HG03095 (cell line): Measurements from ENCODE around the gene TPD52L1.
"Not testable (repeated sequence)": the region's sequence is repeated elsewhere in the genome, so short reads cannot be mapped to it uniquely, and the experiment has no call there.

Experiments
- ATAC-seq: cut with Tn5 transposase; IDR thresholded peaks from one replicate; pipeline ENCODE4 v1.9.1; 2021; ENCODE audit warnings: moderate library complexity; ENCODE audit not compliant: unreplicated experiment

TPD52L1 gene

DNA sequence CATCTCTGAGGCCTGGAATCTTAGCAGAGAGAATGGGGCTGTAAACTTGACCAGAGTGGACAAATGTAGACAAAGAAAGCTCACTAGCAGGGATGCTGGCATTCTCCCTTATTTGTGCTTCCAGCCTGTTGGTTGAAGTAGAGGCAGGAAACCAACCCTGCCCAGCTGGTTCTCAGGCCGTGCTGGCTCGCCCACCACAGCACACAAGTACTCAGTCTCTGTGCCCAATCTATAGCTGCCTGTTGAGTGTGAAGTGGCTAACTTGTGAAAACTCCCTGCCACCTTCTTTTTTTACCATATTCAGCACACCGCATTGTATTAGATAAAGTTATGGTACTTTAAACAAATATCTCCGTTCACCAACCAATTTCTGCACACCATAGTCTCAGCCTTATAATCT lies 110.9 kb downstream of the TPD52L1 start:
- no peak for ATAC-seq

DNA sequence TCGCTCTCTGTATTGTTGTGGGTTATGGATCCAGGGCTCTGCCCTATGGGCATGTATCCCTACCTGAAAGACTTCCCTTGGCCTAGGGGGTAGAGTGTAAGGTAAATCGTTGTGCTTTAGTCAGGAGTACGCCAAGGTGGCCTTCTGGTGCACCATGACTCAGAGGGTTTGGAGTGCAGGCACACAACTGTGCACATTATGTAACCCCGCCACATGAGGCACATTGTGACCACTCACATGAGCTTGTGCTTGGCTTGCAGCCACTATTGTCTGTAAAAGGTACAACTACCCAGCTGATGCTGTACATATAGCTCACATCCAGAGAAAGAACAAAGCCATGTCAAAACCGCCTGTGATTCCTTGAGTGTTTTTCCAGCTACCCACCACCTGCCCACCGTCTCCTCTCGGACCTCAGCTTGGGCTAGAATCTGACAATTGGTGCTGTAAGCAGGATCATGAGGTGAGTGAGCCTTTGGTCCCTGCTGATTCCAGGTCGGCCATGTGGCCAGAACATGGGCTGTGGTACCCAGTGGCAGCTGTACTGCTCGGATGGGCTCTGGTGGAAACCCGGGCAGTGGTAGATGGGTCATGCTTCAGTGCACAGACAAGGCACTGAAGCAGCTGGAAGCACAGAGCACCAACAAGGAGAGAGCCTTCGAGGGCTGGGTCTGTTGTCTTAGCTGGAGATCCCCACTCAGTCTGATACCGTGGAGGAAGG lies 114.4 kb downstream of the TPD52L1 start:
- ATAC-seq = no peak

DNA sequence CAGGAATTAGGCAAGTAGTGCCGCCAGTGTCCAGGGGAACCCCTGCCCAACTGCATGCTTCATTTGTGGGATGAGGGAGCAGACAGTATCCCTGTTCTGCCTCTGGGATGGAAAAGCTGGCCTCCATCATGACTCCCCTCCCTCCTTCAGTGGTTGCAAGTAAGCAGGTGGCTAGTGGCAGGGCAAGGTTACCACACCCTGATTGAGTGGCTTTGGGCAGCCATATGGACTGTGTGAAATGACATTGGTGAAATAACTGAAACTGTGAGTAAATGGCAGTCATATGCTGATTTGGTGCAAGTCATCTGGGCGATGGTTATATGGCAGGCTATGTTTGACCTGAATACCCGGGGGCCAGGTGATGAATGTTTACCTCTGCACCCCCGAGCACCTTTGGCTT lies 115.2 kb downstream of the TPD52L1 start:
- ATAC-seq = no peak

DNA sequence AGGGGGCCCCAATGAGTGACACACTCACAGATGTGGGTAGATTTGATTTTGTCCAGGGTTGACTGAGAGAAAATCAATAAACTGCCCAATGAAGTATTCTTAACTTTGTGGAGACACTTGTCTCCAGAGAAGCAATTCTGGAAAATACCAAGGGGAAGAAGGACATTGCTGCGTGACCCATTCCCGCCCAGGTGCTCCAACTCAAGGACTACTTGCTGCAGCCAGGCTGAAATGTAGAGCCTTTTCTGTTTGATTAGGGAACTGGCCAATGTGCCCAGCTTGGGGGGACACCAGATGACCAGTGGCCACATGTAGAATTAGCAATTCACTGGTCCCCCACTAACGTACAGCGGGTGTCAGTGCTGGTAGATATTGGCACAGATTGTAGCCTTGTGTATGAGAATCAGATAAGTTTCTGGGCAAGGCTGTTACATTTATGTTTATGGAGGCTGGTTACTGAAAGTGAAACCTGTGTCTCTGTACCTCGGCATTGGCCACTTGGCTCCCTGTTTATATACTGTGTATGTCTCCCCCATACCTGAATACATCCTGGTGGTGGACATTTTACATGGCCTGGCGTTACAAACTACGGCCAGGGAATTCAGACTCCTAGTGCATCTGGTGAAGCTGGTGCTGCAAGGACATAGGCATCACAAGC lies 115.9 kb downstream of the TPD52L1 start:
- ATAC-seq = no peak

DNA sequence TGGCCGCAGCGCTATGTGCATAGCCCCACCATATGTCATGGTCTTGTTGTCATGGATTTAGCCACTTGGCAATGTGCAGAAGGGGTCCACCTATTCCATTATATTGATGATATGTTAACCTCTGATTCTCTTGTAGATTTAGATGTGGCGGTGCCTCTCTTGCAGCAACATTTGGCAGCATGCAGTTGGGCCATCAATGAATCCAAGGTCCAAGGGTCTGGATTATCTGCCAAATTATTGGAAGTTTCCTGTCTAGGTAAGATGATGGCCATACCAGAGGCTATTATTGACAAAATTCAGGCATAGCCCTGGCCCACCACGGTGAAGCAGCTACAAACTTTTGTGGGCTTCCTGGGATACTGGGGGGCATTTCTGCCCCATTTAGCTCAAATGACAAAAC lies 116.8 kb downstream of the TPD52L1 start:
- no peak for ATAC-seq

DNA sequence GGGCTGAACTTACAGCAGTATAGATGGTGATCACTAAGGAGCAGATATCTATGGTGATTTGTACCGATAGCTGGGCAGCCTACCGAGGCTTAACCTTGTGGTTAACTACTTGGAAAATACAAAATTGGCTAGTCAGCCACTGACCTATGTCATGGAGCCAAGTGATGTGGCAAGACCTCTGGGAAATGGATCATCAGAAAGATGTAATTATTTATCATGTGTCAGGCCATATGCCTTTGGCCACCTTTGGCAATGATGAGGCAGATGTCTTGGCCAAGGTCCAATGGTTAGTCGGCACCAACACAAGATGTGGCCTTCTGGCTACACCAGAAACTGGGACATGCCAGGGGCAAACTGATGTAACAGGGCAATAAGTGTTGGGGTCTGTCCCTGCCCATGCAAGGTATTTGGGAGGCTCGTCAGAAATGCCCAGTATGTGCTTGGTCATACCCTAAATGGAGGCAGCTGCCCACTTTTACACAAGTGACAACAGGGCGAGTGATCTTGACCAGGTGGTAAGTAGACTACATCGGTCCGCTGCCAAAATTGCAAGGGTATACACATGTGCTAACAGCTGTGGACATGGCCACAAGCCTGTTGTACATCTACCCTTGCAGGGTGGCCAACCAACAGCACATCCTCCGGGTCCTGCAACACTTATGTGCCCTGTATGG lies 118.0 kb downstream of the TPD52L1 start:
- ATAC-seq = no peak

DNA sequence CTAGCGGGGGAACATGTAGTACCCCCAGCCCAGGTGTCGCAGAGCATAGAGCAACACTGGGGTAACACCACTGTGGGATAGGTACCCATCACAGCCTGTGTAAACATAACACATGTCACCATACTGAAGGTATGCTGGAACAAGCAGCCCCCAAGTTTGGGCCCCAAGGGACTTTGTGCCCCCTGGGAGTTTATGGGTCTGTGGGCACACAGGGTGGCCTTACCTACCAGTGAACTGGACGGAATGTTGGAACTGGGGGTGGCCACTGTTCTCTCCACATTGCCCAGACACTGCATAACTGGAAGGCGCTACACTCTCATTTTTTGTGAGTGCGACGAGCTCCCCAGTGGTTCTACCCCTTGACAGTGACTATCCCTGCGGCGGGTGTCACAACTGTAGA lies 119.7 kb downstream of the TPD52L1 start:
- ATAC-seq = no peak

DNA sequence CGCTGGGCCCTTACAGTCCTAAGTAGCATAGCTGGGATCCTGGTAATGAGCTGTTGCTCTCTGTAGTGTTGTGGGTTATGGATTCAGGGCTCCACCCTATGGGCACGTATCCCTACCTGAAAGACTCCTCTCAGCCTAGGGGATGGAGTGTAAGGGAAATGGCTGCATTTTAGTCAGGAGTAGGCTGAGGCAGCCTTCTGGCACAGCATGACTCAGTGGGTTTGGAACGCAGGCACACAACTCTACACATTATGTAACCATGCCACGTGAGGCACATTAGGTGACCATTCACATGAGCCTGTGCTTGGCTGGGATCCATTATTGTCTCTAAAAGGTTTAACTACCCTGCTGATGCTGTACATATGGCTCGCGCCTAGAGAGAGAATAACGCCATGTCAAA lies 120.4 kb downstream of the TPD52L1 start:
- ATAC-seq = no peak

DNA sequence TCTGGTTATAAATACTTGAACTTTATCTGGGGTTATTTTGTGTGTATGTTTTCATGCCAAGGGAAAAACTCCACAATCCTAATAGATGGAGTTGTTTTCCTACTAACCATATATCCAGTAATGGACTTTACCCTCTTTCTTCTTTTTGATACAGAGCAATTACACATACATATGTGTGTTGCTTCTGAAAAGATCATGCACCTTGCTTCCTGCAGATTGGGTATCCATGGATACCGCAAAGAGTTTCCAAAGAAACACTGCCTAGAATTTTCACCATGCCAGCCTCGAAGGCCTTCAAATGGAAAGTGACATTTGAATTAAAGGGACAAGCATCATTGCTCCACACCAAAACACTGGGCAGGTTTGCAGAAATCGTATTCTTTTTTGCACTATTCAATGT lies 121.4 kb downstream of the TPD52L1 start:
- ATAC-seq = no peak

DNA sequence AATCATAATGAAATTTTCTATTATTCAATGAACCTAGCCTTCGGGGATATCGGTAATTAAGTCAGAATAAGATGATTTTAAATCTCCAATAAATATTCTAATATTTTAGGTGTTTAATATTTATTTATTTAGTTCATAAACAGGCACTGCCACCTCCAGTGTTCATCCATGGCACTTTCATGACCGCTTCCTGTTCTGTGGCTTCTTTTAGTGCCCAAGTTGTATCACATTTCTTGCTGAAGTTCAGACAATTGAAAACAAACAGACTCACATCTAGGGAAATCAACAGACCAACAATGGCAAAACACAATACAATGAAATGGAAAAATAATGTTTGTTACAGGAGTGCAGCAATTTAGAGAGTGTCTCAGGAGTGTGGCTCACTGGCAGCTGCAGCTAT lies 122.2 kb downstream of the TPD52L1 start:
- no peak for ATAC-seq

DNA sequence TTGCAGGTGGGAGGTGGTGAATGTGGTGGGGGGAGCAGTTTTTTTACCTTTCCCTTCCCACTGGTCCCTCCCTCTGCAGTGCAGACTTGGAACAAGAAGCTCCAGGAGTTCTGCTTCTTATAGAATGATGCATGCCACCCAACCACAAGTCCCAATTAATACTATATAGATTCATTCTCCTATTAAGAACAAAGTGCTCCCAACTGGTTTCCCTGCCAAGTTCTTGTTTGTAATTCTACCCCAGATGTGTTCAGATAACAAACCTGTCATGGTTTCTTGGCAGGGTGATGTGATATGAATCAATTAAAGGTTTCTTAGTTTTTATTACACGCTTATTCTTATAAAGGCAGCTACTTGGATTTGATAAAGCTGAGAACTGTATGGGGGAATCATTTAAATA lies 124.3 kb downstream of the TPD52L1 start:
- ATAC-seq = no peak

DNA sequence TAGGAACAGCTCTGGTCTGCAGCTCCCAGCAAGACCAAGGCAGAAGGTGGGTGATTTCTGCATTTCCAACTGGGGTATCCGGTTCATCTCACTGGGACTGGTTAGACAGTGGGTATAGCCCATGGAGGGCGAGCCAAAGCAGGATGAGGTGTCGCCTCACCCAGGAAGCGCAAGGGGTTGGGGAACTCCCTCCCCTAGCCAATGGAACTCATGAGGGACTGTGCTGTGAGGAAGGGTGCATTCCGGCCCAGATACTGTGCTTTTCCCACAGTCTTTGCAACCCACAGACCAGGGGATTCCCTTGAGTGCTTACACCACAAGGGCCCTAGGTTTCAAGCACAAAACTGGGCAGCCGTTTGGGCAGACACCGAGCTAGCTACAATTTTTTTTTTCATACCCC lies 126.4 kb downstream of the TPD52L1 start:
- no peak for ATAC-seq

DNA sequence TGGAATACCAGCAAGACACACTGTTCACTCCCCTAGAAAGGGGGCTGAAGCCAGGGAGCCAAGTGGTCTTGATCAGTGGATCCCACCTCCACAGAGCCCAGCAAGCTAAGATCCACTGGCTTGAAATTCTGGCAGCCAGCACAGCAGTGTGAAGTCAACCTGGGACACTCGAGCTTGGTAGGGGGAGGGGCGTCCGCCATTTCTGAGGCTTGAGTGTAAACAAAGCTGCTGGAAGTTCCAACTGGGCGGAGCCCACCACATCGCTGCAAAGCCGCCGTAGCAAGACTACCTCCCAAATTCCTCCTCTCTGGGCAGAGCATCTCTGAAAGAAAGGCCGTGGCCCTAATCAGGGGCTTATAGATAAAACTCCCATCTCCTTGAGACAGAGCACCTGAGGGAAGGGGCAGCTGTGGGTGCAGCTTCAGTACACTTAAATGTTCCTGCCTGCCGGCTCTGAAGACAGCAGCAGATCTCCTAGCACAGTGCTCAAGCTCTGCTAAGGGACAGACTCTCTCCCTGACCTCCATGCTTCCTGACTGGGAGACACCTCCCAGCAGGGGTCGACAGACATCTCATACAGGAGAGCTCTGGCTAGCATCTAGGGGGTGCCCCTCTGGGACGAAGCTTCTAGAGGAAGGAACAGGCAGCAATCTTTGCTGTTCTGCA lies 126.9 kb downstream of the TPD52L1 start:
- not testable (repeated sequence) for ATAC-seq

DNA sequence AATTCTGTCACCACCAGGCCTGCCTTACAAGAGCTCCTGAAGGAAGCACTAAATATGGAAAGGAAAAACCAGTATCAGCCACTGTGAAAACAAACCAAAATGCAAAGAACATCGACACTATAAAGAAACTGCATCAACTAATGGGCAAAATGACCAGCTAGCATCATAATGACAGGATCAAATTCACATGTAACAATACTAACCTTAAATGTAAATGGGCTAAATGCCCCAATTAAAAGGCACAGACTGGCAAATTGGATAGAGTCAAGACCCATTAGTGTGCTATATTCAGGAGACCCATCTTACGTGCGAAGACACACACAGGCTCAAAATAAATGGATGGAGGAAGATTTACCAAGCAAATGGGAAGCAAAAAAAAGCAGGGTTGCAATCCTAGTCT lies 128.9 kb downstream of the TPD52L1 start:
- not testable (repeated sequence) for ATAC-seq

DNA sequence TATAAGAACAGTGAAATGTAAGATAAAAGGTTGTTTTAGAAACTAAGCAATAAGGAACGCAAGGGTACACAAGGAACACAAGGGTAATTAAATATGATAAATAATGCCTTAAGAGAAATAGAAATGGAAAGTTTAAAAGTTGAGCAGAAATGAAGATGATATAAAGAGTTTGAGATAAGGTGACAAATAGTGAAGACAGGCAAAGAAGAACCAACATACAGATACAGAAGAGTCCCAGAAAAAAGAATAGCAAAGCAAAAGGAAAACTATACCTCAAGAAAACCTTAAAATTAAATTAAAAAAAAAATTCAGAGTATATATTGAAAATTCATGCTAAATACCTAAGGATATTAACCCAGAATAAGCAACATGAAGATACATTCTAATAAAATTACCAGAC lies 131.8 kb downstream of the TPD52L1 start:
- no peak for ATAC-seq

DNA sequence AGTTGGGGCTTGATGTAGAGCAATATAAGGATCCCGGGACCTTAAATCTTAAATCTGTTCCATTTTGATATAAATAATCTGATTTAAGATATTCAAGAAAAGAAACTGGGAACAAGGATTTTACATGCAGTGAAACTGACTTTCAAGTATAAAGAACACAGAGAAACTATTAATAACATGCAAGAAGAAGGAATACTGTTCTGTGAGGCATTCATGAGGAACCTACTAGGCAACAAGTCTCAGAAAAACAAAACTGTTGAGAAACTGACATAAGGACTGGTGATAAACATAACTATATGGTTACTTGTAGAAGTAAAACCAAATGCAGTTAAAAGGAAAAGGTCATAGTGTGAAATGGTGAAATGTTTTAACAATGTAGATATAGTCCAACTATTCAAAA lies 132.4 kb downstream of the TPD52L1 start:
- no peak for ATAC-seq

DNA sequence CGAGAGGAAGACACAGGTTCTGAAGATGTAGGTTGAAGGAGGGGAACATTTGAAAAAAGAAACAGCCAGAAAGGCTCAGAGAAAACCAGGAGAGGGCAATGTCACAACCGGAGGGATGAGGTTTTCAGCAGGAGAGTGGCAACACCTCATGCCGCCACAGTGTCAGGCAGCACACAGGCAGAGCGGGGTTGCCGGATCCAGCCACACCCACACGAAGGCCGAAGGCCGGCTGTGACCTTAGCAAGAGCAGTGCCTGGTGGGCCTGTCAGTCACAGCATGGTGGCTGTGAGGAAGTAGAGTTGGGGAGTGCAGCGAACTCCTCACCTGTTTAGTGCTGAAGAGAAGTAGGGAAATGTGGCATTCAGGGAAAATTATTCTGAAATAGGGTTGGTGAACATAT lies 134.1 kb downstream of the TPD52L1 start:
- ATAC-seq = no peak

DNA sequence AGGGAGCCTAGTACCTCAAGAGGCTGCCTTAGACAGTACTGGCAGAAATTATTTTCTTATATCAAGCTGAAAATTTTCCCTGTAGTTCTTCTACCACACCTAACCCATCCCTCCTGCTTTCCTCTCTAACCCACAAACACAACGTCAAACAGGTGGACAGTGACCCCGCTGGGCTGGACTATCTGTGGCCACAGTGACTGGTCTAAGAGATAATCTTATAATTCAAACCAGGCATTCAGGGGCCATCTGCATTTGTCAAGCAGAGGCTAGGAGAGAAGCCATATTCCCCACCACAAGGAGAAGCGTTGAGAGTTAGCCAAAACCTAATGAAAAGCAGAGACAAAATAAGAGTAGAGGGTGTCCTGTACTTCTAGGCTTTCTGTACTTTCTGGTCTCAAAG lies 140.0 kb downstream of the TPD52L1 start:
- ATAC-seq = no peak

DNA sequence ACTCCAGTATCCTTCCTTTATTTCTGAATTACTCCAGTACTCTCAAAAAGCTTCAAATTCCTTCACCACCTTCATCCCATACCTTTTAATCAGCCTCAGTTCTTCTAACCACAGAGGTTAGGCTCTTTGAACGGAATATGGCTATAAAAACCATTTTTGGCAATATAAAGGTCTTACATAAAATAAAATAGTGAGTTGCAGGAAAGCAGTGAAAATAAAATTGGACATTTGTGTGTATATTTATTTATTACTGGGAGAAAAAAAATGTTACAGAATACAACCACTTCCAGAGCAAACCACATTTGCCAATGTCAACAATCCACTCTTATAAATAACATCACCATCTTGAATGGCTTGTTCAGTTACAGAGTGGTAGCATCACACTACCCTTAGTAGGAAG lies 140.5 kb downstream of the TPD52L1 start:
- ATAC-seq = no peak

DNA sequence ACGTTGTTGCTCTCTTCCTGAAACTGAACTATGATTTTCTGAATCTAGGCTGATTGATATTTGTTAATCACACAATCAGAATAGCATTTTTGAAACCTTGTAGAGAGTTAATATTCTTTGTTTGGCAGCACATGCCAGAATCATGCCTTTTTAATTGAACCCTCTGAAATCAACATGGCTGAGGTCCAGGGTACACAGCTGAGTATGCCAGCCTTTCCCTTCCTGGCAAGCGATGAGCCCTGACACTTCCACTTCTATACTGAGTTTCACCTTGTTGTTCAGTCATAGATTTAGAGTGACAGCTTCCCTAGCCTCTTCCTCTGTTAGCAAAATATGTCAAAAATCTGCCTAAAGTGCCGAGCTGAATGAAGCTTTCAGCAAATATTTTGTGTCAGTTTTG lies 141.4 kb downstream of the TPD52L1 start:
- no peak for ATAC-seq

DNA sequence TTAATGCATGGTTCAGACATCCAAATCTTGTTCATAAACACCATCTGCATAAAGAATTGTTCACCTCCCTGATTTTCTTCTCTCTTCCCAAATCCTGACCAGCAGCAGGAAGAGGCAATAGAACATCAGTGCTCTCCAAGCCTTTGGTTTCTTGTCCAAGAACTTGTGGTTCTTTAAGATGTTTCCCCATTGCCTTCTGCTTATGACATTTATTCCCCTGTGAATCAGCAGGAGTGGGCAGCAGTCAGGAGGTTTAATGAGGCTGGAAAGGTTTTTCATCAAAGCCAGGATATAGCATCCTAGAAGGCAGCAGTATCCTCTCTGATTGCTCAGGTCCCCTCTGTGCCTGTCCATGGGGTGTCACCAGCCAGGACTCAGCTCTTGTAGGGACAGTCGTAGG lies 142.9 kb downstream of the TPD52L1 start:
- no peak for ATAC-seq

DNA sequence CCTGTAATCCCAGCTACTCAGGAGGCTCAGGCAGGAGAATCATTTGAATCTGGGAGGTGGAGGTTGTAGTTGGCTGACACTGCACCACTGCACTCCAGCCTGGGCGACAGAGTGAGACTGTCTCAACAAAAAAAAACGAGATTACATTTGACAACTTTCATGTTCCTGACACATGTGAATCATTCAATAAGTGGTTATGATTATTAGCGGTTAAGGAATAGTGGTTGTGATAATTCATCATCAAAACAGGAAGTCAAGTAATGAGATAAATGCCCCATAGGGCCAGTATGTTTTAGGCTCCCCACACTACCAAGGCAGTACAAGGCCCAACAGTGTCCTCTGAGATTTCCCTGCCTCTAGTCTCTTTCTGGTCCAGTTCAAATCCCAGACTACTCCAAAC lies 145.7 kb downstream of the TPD52L1 start:
- no peak for ATAC-seq
